ENCODE measurements around the gene FOSL1. TPM values are rescaled to one million over a fixed set of nuclear protein-coding genes. Genes with fewer than 3 reads are reported as not detected.

Gene FOSL1
- total RNA-seq, 1 donor from 2014 or later, result 11.6 TPM

- DNase-seq (ENCODE audit: low read depth), result no peak
Observed at GRCh38 chr11:65882120-65883057, 17.8 kb downstream of the FOSL1 start.

- no peak for DNase-seq (ENCODE audit: low read depth)
Observed at GRCh38 chr11:65880844-65881421, 19.3 kb downstream of the FOSL1 start.

- no peak for DNase-seq (ENCODE audit: low read depth)
Observed at GRCh38 chr11:65880027-65880426, 20.2 kb downstream of the FOSL1 start.

GRCh38 chr11:65879617-65880016 lies 20.6 kb downstream of the FOSL1 start, which contains the start of gene CTSW:
CTSW (plus strand) TSS chr11:65879837; CDS start chr11:65879855, 18 bp downstream.
- DNase-seq (ENCODE audit: low read depth), result no peak

GRCh38 chr11:65873318-65874156 lies 26.7 kb downstream of the FOSL1 start:
- peak; percentile 94 for DNase-seq (ENCODE audit: low read depth)

- peak; percentile 48 for DNase-seq (ENCODE audit: low read depth)
Observed at GRCh38 chr11:65872586-65873317, 27.4 kb downstream of the FOSL1 start, which contains the start of gene EFEMP2. EFEMP2 (minus strand) TSS chr11:65872800; CDS start chr11:65872354, 446 bp downstream.

- DNase-seq (ENCODE audit: low read depth), result peak; percentile 64
Observed at GRCh38 chr11:65871811-65872548, 28.2 kb downstream of the FOSL1 start.

GRCh38 chr11:65870706-65871681 lies 29.2 kb downstream of the FOSL1 start:
- no peak for DNase-seq (ENCODE audit: low read depth)

- DNase-seq (ENCODE audit: low read depth), result no peak
Observed at GRCh38 chr11:65870307-65870658, 29.9 kb downstream of the FOSL1 start.

GRCh38 chr11:65869643-65870306 lies 30.4 kb downstream of the FOSL1 start:
- DNase-seq (ENCODE audit: low read depth), result no peak

GRCh38 chr11:65868907-65869306 lies 31.3 kb downstream of the FOSL1 start:
- DNase-seq (ENCODE audit: low read depth), result no peak

GRCh38 chr11:65868076-65868667 lies 32.0 kb downstream of the FOSL1 start:
- no peak for DNase-seq (ENCODE audit: low read depth)

- no peak for DNase-seq (ENCODE audit: low read depth)
Observed at GRCh38 chr11:65867284-65868071, 32.7 kb downstream of the FOSL1 start.

GRCh38 chr11:65866509-65867283 lies 33.5 kb downstream of the FOSL1 start:
- DNase-seq (ENCODE audit: low read depth), result no peak

GRCh38 chr11:65865550-65866172 lies 34.5 kb downstream of the FOSL1 start:
- no peak for DNase-seq (ENCODE audit: low read depth)
